ENCODE data around the gene ZNF423.

- TF ChIP-seq CTCF (IDR thresholded peaks at IDR 0.05) (no peak), POLR2A (IDR thresholded peaks at IDR 0.05) (no peak)
Observed at GRCh38 chr16:49537924-49538459, 317.9 kb downstream of the ZNF423 start.

All from Peyer's patch (tissue), 4 donors.